Left colon (tissue), 2 donors: ENCODE results near the gene HS3ST2. TPM values are rescaled to one million over a fixed set of nuclear protein-coding genes. Genes with fewer than 3 reads are reported as not detected.
A peak's percentile ranks its signal among the peaks of the same experiment; 100 is the strongest.
"Not testable (repeated sequence)": the region's sequence is repeated elsewhere in the genome, so short reads cannot be mapped to it uniquely, and the experiment has no call there.

Experiments
- ATAC-seq: fragments of 200-7000 bp; cut with Tn5 transposase; one replicate; pipeline ENCODE4 v1.9.1; 2020; ENCODE audit warnings: mild to moderate bottlenecking, moderate library complexity
- DNase-seq, 2 donors: peaks; one replicate each; pipeline ENCODE4 v3.0.0-alpha.2; 2020
- intact Hi-C, 2 donors: fragments of 100-400 bp; cut with DNase I in 1 of 2; cut with micrococcal nuclease in 1 of 2; formaldehyde crosslinking; loops; one replicate each; pipeline versions ENCODE4 v1.11.2 to v1.14.0; 2022; cut with DNase I, micrococcal nuclease
- total RNA-seq, 2 donors: library from RNA; stranded (reverse); fragmentation: NEBNext Ultra II Directional; extraction: Animal tissue kit (Norgen Biotek cat#: 25700); gene quantifications; one replicate each; pipeline ENCODE4 v1.2.1, GENCODE V29; 2021
- donor health status: DM: no; HTN: no; CAD: no.
- donor health status: DM: yes; HTN: yes; CAD: no.

Gene HS3ST2
- total RNA-seq, 2 donors from 2014 or later, result 0.24 to 0.28 TPM

- ATAC-seq, result no peak
- intact Hi-C loops, result no loop called here
- DNase-seq, result no peak
Measured at GRCh38 chr16:22806811-22807210, 7.2 kb upstream of the HS3ST2 start.

- no peak for DNase-seq
- intact Hi-C loops, result no loop called here
- no peak for ATAC-seq
Measured at GRCh38 chr16:22810226-22810625, 3.7 kb upstream of the HS3ST2 start.

GRCh38 chr16:22813223-22813947 lies 577 bp upstream of the HS3ST2 start:
- peak; percentile 63 for ATAC-seq
- intact Hi-C loops, result no loop called here
- peak; percentile 30 to 62 for DNase-seq

- DNase-seq, result peak in 1 of 2 donors; percentile 3
- intact Hi-C loops, result no loop called here
Measured at GRCh38 chr16:22814711-22815105, 746 bp downstream of the HS3ST2 start.

GRCh38 chr16:22815863-22816262 lies 1.9 kb downstream of the HS3ST2 start:
- no peak for ATAC-seq
- intact Hi-C loops, result no loop called here

More at GRCh38 chr16:22814711-22815105, 746 bp downstream of the HS3ST2 start:
- no peak for ATAC-seq

GRCh38 chr16:22816475-22816874 lies 2.5 kb downstream of the HS3ST2 start:
- intact Hi-C loops, result no loop called here
- ATAC-seq, result no peak
- DNase-seq, result no peak

More at GRCh38 chr16:22815863-22816262, 1.9 kb downstream of the HS3ST2 start:
- no peak for DNase-seq

- intact Hi-C loops, DNase-seq, ATAC-seq: not testable (repeated sequence)
Measured at GRCh38 chr16:22818736-22819135, 4.8 kb downstream of the HS3ST2 start.

GRCh38 chr16:22838681-22839080 lies 24.7 kb downstream of the HS3ST2 start:
- no peak for ATAC-seq
- no peak for DNase-seq
- intact Hi-C loops, result no loop called here

GRCh38 chr16:22842031-22842430 lies 28.1 kb downstream of the HS3ST2 start:
- DNase-seq, ATAC-seq, intact Hi-C loops: not testable (repeated sequence)

- no peak for DNase-seq
- intact Hi-C loops, result no loop called here
Measured at GRCh38 chr16:22843122-22843521, 29.2 kb downstream of the HS3ST2 start.

GRCh38 chr16:22843856-22844255 lies 29.9 kb downstream of the HS3ST2 start:
- DNase-seq (no peak), ATAC-seq (no peak)
- intact Hi-C loops, result no loop called here

More at GRCh38 chr16:22843122-22843521, 29.2 kb downstream of the HS3ST2 start:
- ATAC-seq, result no peak

- DNase-seq, result no peak
- intact Hi-C loops, result no loop called here
- ATAC-seq, result no peak
Measured at GRCh38 chr16:22844416-22844815, 30.5 kb downstream of the HS3ST2 start.

GRCh38 chr16:22847100-22847499 lies 33.1 kb downstream of the HS3ST2 start:
- intact Hi-C loops, result no loop called here
- ATAC-seq (no peak), DNase-seq (no peak)

- ATAC-seq, result no peak
- DNase-seq, result no peak
- intact Hi-C loops, result no loop called here
Measured at GRCh38 chr16:22847690-22848089, 33.7 kb downstream of the HS3ST2 start.

- DNase-seq, result no peak
- intact Hi-C loops, result no loop called here
- ATAC-seq, result no peak
Measured at GRCh38 chr16:22848451-22848850, 34.5 kb downstream of the HS3ST2 start.

GRCh38 chr16:22849517-22849916 lies 35.6 kb downstream of the HS3ST2 start:
- intact Hi-C loops, result no loop called here
- no peak for DNase-seq
- ATAC-seq, result no peak

- intact Hi-C loops, result no loop called here
- DNase-seq, result no peak
- ATAC-seq, result no peak
Measured at GRCh38 chr16:22855231-22855630, 41.3 kb downstream of the HS3ST2 start.

GRCh38 chr16:22857296-22858025 lies 43.5 kb downstream of the HS3ST2 start:
- intact Hi-C loops, result no loop called here

GRCh38 chr16:22859925-22860324 lies 46.0 kb downstream of the HS3ST2 start:
- intact Hi-C loops, result no loop called here
- DNase-seq, result no peak
- ATAC-seq, result no peak

More at GRCh38 chr16:22857296-22858025, 43.5 kb downstream of the HS3ST2 start:
- no peak for DNase-seq
- ATAC-seq, result no peak

- intact Hi-C loops, result no loop called here
- ATAC-seq (no peak), DNase-seq (no peak)
Measured at GRCh38 chr16:22861580-22861979, 47.6 kb downstream of the HS3ST2 start.
